ENCODE results near the gene ADPRHL1. TPM values are rescaled to one million over a fixed set of nuclear protein-coding genes. Genes with fewer than 3 reads are reported as not detected.

Gene ADPRHL1
- polyA plus RNA-seq, 3 donors = 0.15 to 0.52 (median 0.27) TPM

DNA sequence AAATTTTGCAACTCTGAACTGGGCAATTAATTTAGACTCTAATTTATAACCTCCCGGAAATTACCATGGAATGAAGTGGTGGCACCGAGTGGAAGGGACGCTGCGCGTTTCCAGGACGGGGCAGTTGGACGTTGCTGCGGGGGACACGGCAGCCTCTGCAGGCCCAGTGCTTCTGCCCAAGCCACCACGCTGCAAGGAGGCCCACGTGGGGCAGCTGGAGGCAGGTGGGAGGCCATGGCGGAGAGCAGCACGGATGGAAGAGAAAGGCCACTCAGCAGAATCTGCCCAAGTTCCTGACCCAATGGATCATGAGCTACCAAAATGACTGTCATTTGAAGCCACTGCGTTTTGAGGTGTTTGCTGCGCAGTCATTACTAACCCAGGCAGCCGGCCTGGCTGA is 11.2 kb upstream of the ADPRHL1 start:
- Mint-ChIP-seq H3K9me3 (no peaks in the 10 kb centered on the region), H3K27me3 (ENCODE audit: low read depth in 3 of 3) (peaks cover 0 to 2% (median 0%) of the 10 kb centered on the region in 3 donors), H3K4me1 (peaks cover 2% of the 10 kb centered on the region), H3K27ac (peak overlapping the region in 1 of 7 donors; percentile 57), H3K36me3 (peaks cover 42 to 75% of the 10 kb centered on the region in 2 donors), H3K4me3 (no peak overlapping the region)
- Histone ChIP-seq H3K27me3 (ENCODE audit: control insufficient read depth in 2 of 2, insufficient read depth in 2 of 2, low read length in 2 of 2) (no peaks in the 10 kb centered on the region), H2AFZ (ENCODE audit: insufficient read depth, low read depth, low read length, poor library complexity, severe bottlenecking) (no peak overlapping the region), H3K4me3 (replicated peaks in 1 of 3; ENCODE audit: low read depth in 2 of 3, low read length in 3 of 3) (no peak overlapping the region), H3K9me3 (replicated peaks in 1 of 2; ENCODE audit: control insufficient read depth in 1 of 2, insufficient read depth in 1 of 2, low read length in 2 of 2) (no peaks in the 10 kb centered on the region), H3K79me2 (ENCODE audit: insufficient read depth, low read length) (no peaks in the 10 kb centered on the region), H3K36me3 (replicated peaks in 1 of 2; ENCODE audit: control insufficient read depth in 1 of 2, insufficient read depth in 2 of 2, low read length in 2 of 2) (peaks cover 37 to 73% of the 10 kb centered on the region in 2 donors), H4K20me1 (ENCODE audit: insufficient read depth, low read length) (peaks cover 6% of the 10 kb centered on the region), H3K9ac (ENCODE audit: insufficient read depth, low read length, poor library complexity, severe bottlenecking) (no peak overlapping the region), H3K27ac (ENCODE audit: low read depth in 1 of 2, low read length in 2 of 2) (no peak overlapping the region), H3K4me1 (ENCODE audit: control insufficient read depth in 1 of 2, insufficient read depth in 2 of 2, low read length in 2 of 2) (no peaks in the 10 kb centered on the region), H3K4me2 (replicated peaks; ENCODE audit: extremely low read depth, low read length, poor library complexity, severe bottlenecking) (no peak overlapping the region)
- TF ChIP-seq, protein P1, sequence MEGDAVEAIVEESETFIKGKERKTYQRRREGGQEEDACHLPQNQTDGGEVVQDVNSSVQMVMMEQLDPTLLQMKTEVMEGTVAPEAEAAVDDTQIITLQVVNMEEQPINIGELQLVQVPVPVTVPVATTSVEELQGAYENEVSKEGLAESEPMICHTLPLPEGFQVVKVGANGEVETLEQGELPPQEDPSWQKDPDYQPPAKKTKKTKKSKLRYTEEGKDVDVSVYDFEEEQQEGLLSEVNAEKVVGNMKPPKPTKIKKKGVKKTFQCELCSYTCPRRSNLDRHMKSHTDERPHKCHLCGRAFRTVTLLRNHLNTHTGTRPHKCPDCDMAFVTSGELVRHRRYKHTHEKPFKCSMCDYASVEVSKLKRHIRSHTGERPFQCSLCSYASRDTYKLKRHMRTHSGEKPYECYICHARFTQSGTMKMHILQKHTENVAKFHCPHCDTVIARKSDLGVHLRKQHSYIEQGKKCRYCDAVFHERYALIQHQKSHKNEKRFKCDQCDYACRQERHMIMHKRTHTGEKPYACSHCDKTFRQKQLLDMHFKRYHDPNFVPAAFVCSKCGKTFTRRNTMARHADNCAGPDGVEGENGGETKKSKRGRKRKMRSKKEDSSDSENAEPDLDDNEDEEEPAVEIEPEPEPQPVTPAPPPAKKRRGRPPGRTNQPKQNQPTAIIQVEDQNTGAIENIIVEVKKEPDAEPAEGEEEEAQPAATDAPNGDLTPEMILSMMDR (IDR thresholded peaks at IDR 0.05) = no peak
- intact Hi-C loops (cut with micrococcal nuclease) = no loop called here
- no peak for DNase-seq
- 96% methylated on average over 16 of the region's 16 CpGs for WGBS (ENCODE audit: insufficient coverage)

DNA sequence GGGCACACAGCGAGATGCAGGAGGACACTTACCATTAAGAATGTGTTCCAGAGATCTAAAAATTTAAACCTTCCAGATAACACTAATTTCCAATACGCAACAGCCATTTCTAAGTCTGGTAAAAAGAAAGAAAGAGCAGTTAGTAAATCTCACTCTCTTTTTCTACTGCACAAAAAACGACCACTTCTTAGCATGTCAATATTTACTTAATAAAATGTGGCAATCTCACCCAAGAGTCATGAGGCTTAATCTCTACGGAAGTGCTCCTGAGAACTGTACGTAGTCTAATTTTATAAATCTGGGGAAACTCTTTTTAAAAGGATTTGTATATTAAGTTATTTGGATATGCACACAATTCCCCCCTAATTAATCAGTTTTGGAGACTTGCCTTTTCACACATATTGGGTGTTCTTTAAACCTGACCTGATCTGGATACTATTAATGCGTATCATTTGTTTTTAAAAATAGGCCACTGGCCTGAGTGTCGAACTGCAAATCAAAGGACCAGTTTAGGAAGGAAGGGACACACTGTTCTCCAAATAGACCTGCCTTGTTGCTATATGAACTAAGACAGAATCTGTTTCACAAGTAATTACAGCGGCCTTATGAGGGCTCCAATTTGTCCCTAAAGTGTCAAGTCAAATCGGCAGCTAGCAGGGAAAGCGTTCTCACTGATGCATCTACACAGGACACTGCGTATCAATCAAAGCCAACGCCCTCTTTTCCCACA is 7.9 kb upstream of the ADPRHL1 start:
- 96% methylated on average over 5 of the region's 12 CpGs for WGBS (ENCODE audit: insufficient coverage)
- no peaks in the 10 kb centered on the region for H3K27me3 Mint-ChIP-seq (ENCODE audit: low read depth in 3 of 3)
- intact Hi-C loops (cut with micrococcal nuclease) = no loop called here
- no peaks in the 10 kb centered on the region for H4K20me1 ChIP-seq (ENCODE audit: insufficient read depth, low read length)
- no peak overlapping the region for H3K4me2 ChIP-seq (replicated peaks; ENCODE audit: extremely low read depth, low read length, poor library complexity, severe bottlenecking)
- no peak overlapping the region for H3K27ac Mint-ChIP-seq
- no peak overlapping the region for H3K9ac ChIP-seq (ENCODE audit: insufficient read depth, low read length, poor library complexity, severe bottlenecking)
- H3K36me3 Mint-ChIP-seq = peaks cover 54 to 72% of the 10 kb centered on the region in 2 donors
- no peaks in the 10 kb centered on the region for H3K79me2 ChIP-seq (ENCODE audit: insufficient read depth, low read length)
- H3K36me3 ChIP-seq (replicated peaks in 1 of 2; ENCODE audit: control insufficient read depth in 1 of 2, insufficient read depth in 2 of 2, low read length in 2 of 2) = peaks cover 47 to 77% of the 10 kb centered on the region in 2 donors
- H3K9me3 Mint-ChIP-seq = no peaks in the 10 kb centered on the region
- H3K4me1 ChIP-seq (ENCODE audit: control insufficient read depth in 1 of 2, insufficient read depth in 2 of 2, low read length in 2 of 2) = no peaks in the 10 kb centered on the region
- H3K4me3 Mint-ChIP-seq = no peak overlapping the region
- H3K27me3 ChIP-seq (ENCODE audit: control insufficient read depth in 2 of 2, insufficient read depth in 2 of 2, low read length in 2 of 2) = no peaks in the 10 kb centered on the region
- no peaks in the 10 kb centered on the region for H3K9me3 ChIP-seq (replicated peaks in 1 of 2; ENCODE audit: control insufficient read depth in 1 of 2, insufficient read depth in 1 of 2, low read length in 2 of 2)
- no peak overlapping the region for H3K27ac ChIP-seq (ENCODE audit: low read depth in 1 of 2, low read length in 2 of 2)
- peaks cover 2% of the 10 kb centered on the region for H3K4me1 Mint-ChIP-seq
- no peak for DNase-seq
- no peak overlapping the region for H2AFZ ChIP-seq (ENCODE audit: insufficient read depth, low read depth, low read length, poor library complexity, severe bottlenecking)
- TF ChIP-seq, protein P1 (IDR thresholded peaks at IDR 0.05) = no peak
- H3K4me3 ChIP-seq (replicated peaks in 1 of 3; ENCODE audit: low read depth in 2 of 3, low read length in 3 of 3) = no peak overlapping the region

Measured in CD14-positive monocyte (primary cell).